HCT116 (cell line): ENCODE data around the gene SYNJ2. TPM values are rescaled to one million over a fixed set of nuclear protein-coding genes. Genes with fewer than 3 reads are reported as not detected.

ENCODE experiments used
- ATAC-seq: fragments of 200-7000 bp; cut with Tn5 transposase; 2 replicates; pipeline ENCODE4 v1.9.1; 2020; ENCODE audit warnings: mild to moderate bottlenecking, moderate library complexity
- BruUV-seq: library from RNA; stranded (reverse); fragments of 400-500 nt; replicated peaks from 2 replicates; lab custom pipeline; 2021; lab: Mats Ljungman, UMichigan
- CTCF ChIA-PET: fragments of 300-600 bp; sonication (Branson Sonifier 250); formaldehyde crosslinking; loops from one replicate; lab custom pipeline; 2021; ENCODE audit warnings: antibody characterized with exemption; lab: Charles Lee
- POLR2A ChIA-PET: fragments of 300-600, 350-600 bp; sonication (Branson Sonifier 250); formaldehyde crosslinking; loops from one replicate; lab custom pipeline; 2021; ENCODE audit warnings: antibody characterized with exemption; lab: Charles Lee
- RAD21 ChIA-PET, 2 experiments: fragments of 300-600 bp; sonication (Branson Sonifier 250); formaldehyde crosslinking; loops; one replicate each; lab custom pipeline; 2023; ENCODE audit warnings: low total read pairs in 2 of 2; ENCODE audit not compliant: uncharacterized antibody in 2 of 2, unreplicated experiment in 2 of 2, low non-redundant PET in 1 of 2; lab: Charles Lee
- DNase-seq: peaks from one replicate; pipeline ENCODE4 v3.0.0-alpha.2; 2010; ENCODE audit warnings: low read depth, low spot score
- H2AFZ ChIP-seq: fragments of 200-600 bp; shearing (Covaris generic), sonication (generic); 2 replicates; pipeline ENCODE4 v1.6.1; 2017; ENCODE audit warnings: low read depth, mixed run types, mixed read lengths, antibody characterized with exemption, low read length; ENCODE audit not compliant: poor library complexity, severe bottlenecking
- H3K27ac ChIP-seq: 2 replicates; pipeline ENCODE4 v1.5.1; 2012; ENCODE audit warnings: low read depth, low read length
- H3K27me3 ChIP-seq: fragments of 200-600 bp; sonication (generic); 2 replicates; pipeline ENCODE4 v1.6.1; 2016; ENCODE audit warnings: mixed run types, low read length, mixed read lengths; ENCODE audit not compliant: insufficient read depth
- H3K36me3 ChIP-seq, 2 experiments: fragments of 200-500 bp in 1 of 2; fragments of 200-600 bp in 1 of 2; sonication (Bioruptor generic) in 1 of 2; sonication (generic) in 1 of 2; 2 replicates each; pipeline versions ENCODE4 v1.5.1 to v1.6.1; 2014 to 2016; ENCODE audit warnings: low read length in 2 of 2, inconsistent platforms in 1 of 2, mixed read lengths in 1 of 2, mixed run types in 1 of 2; ENCODE audit not compliant: insufficient read depth in 2 of 2, control insufficient read depth in 1 of 2
- H3K4me1 ChIP-seq, 2 experiments: fragments of 200-600 bp in 1 of 2; sonication (generic) in 1 of 2; 2 replicates each; pipeline versions ENCODE4 v1.5.1 to v1.6.1; 2012 to 2017; ENCODE audit warnings: low read length in 2 of 2, inconsistent platforms in 1 of 2, mild to moderate bottlenecking in 1 of 2, mixed read lengths in 1 of 2, mixed run types in 1 of 2, moderate library complexity in 1 of 2; ENCODE audit not compliant: insufficient read depth in 2 of 2, control insufficient read depth in 1 of 2
- H3K4me2 ChIP-seq: fragments of 200-600 bp; sonication (generic); 2 replicates; pipeline ENCODE4 v1.6.1; 2017; ENCODE audit warnings: mixed run types, low read length, mixed read lengths
- H3K4me3 ChIP-seq, 2 experiments: fragments of 200-600 bp in 1 of 2; sonication (generic) in 1 of 2; replicated peaks in 1 of 2; 2 replicates each; pipeline ENCODE4 v1.5.1; 2011 to 2016; ENCODE audit warnings: low read length in 2 of 2, control low read depth in 1 of 2, low read depth in 1 of 2, mild to moderate bottlenecking in 1 of 2, mixed read lengths in 1 of 2, mixed run types in 1 of 2
- H3K79me2 ChIP-seq: fragments of 200-600 bp; sonication (generic); 2 replicates; pipeline ENCODE4 v1.6.1; 2017; ENCODE audit warnings: mild to moderate bottlenecking, mixed run types, low read length, moderate library complexity, mixed read lengths; ENCODE audit not compliant: insufficient read depth
- H3K9ac ChIP-seq: fragments of 200-600 bp; sonication (generic); 2 replicates; pipeline ENCODE4 v1.6.1; 2016; ENCODE audit warnings: low read length, mixed read lengths
- H3K9me2 ChIP-seq: fragments of 200-600 bp; sonication (generic), shearing (Covaris generic); 2 replicates; pipeline ENCODE4 v1.6.1; 2017; ENCODE audit warnings: mixed run types, mild to moderate bottlenecking, moderate library complexity; ENCODE audit not compliant: insufficient read depth
- H3K9me3 ChIP-seq, 2 experiments: fragments of 200-500 bp in 1 of 2; fragments of 200-600 bp in 1 of 2; sonication (Bioruptor generic) in 1 of 2; sonication (generic) in 1 of 2; 2 replicates each; pipeline ENCODE4 v1.6.1; 2014 to 2017; ENCODE audit warnings: low read length in 2 of 2, mixed read lengths in 2 of 2, inconsistent platforms in 1 of 2, low read depth in 1 of 2, mild to moderate bottlenecking in 1 of 2, mixed run types in 1 of 2, moderate library complexity in 1 of 2; ENCODE audit not compliant: control insufficient read depth in 1 of 2, insufficient read depth in 1 of 2
- H4K20me1 ChIP-seq: fragments of 200-600 bp; sonication (generic), shearing (Covaris generic); 2 replicates; pipeline ENCODE4 v1.6.1; 2017; ENCODE audit warnings: mixed run types, mild to moderate bottlenecking, moderate library complexity; ENCODE audit not compliant: insufficient read depth
- EGR1 ChIP-seq: IDR thresholded peaks from 2 replicates; pipeline ENCODE4 v1.6.1; 2012; ENCODE audit warnings: low read depth
- SIN3A ChIP-seq: IDR thresholded peaks from 2 replicates; pipeline ENCODE4 v1.6.1; 2012; ENCODE audit warnings: low read depth
- SRF ChIP-seq: IDR thresholded peaks from 2 replicates; pipeline ENCODE4 v1.6.1; 2012; ENCODE audit warnings: low read depth
- ZNF274 ChIP-seq: fragments of 200-500 bp; sonication (Bioruptor generic); IDR thresholded peaks from 2 replicates; pipeline ENCODE4 v1.6.1; 2014; ENCODE audit warnings: mild to moderate bottlenecking, low read depth, low read length, inconsistent platforms
- intact Hi-C: fragments of 100-400 bp; cut with micrococcal nuclease; formaldehyde crosslinking; loops from 2 replicates; pipeline ENCODE4 v1.10.0; 2022
- total RNA-seq: library from RNA; stranded (reverse); gene quantifications from one replicate; pipeline ENCODE4 v1.2.1, GENCODE V29; 2021; ENCODE audit not compliant: unreplicated experiment
- TF ChIP-seq, protein P1 (sequence below), 3 experiments: fragments of 200-600 bp in 1 of 3; sonication (generic) in 1 of 3; IDR thresholded peaks in 2 of 3; conservative IDR thresholded peaks in 1 of 3; 2 replicates each; pipeline ENCODE4 v1.5.1; 2012 to 2017; ENCODE audit warnings: low read depth in 2 of 3, low read length in 2 of 3, antibody characterized with exemption in 1 of 3, borderline replicate concordance in 1 of 3, control low read depth in 1 of 3, mild to moderate bottlenecking in 1 of 3, mixed read lengths in 1 of 3, mixed run types in 1 of 3, moderate library complexity in 1 of 3; ENCODE audit not compliant: insufficient read depth in 1 of 3
- TF ChIP-seq, protein P2 (sequence below): IDR thresholded peaks from 2 replicates; pipeline ENCODE4 v1.6.1; 2012

Gene SYNJ2
- total RNA-seq, 1 experiment from 2014 or later = 23.9 TPM

DNA sequence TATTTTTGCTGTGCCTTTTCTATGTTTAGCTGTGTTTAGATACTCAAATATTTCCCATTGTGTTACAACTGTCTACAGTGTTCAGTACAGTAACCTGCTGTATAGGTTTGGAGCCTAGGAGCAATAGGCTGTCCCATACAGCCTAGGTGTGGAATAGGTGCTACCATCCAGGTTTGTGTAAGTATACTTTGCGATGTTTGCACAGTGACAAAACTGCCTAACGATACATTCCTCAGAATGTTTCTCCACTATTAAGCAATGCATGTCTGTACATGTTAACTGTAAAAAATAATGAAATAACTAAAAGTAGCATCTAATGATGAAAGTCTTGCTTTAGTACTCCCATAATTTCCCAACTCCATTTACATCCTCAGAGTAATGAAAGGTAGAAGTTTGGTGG, 140.4 kb downstream of the SYNJ2 start (continued):
- no peak for TF ChIP-seq EGR1
- TF ChIP-seq, protein P1, sequence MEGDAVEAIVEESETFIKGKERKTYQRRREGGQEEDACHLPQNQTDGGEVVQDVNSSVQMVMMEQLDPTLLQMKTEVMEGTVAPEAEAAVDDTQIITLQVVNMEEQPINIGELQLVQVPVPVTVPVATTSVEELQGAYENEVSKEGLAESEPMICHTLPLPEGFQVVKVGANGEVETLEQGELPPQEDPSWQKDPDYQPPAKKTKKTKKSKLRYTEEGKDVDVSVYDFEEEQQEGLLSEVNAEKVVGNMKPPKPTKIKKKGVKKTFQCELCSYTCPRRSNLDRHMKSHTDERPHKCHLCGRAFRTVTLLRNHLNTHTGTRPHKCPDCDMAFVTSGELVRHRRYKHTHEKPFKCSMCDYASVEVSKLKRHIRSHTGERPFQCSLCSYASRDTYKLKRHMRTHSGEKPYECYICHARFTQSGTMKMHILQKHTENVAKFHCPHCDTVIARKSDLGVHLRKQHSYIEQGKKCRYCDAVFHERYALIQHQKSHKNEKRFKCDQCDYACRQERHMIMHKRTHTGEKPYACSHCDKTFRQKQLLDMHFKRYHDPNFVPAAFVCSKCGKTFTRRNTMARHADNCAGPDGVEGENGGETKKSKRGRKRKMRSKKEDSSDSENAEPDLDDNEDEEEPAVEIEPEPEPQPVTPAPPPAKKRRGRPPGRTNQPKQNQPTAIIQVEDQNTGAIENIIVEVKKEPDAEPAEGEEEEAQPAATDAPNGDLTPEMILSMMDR (IDR thresholded peaks at IDR 0.05 in 2 of 3, conservative IDR thresholded peaks at IDR 0.05 in 1 of 3; ENCODE audit: borderline replicate concordance in 1 of 3, insufficient read depth in 1 of 3, low read depth in 2 of 3, low read length in 2 of 3) = no peak

DNA sequence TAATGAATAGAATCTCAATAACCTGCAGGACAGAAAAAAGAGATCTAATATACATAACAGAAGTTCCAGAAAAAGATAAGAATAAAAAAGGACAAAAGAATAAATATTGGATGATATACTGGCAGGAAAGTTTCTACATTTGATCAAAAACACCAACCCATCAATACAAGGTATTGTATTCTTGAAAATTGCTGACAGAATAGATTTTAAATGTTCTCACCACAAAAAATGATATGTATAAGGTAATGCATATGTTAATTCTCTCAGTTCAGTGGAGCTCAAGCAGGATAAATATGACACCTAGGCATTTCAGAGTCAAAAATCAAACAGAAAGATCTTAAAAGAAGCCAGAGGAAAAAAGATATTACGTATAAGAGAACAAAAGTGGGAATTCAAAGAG, 142.6 kb downstream of the SYNJ2 start:
- BruUV-seq = no TSS peak
- ChIA-PET POLR2A (no interaction called here), CTCF (no interaction called here), RAD21 (no interaction called here)
- no peaks in the 10 kb centered on the region for H3K79me2 ChIP-seq
- intact Hi-C loops = no loop called here
- H3K4me2 ChIP-seq = no peak overlapping the region
- H3K36me3 ChIP-seq = no peaks in the 10 kb centered on the region; a peak in 1 of 4 replicates
- H3K4me1 ChIP-seq = no peaks in the 10 kb centered on the region
- ATAC-seq = no peak
- H3K4me3 ChIP-seq = no peak overlapping the region
- H3K9ac ChIP-seq = no peak overlapping the region
- no peaks in the 10 kb centered on the region for H4K20me1 ChIP-seq
- no peak for DNase-seq
- no peaks in the 10 kb centered on the region for H3K27me3 ChIP-seq
- H2AFZ ChIP-seq = no peak overlapping the region
- H3K9me3 ChIP-seq = no peaks in the 10 kb centered on the region
- H3K27ac ChIP-seq = no peak overlapping the region
- no peaks in the 10 kb centered on the region for H3K9me2 ChIP-seq
- no peak for TF ChIP-seq SIN3A

DNA sequence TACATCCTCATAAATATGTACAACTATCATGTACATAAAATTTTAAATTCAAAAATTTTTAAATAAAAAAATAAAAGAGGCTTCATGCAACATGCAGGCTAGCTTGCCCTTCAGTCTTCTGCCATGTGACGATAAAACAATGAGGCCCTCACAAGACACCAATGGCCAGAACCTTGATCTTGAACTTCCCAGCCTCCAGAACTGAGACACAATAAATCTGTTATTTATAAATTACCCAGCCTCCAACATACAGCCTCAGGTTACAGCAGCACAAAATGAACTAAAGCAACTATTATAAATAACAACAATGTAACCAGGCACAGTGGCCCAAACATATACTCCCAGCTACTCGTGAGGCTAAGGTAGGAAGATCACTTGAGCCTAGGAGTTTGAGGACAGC, 143.6 kb downstream of the SYNJ2 start:
- no peaks in the 10 kb centered on the region; a peak in 1 of 4 replicates for H3K36me3 ChIP-seq
- H3K4me3 ChIP-seq = no peak overlapping the region
- CTCF ChIA-PET = no interaction called here
- H3K4me1 ChIP-seq = no peaks in the 10 kb centered on the region
- H3K9me3 ChIP-seq = no peaks in the 10 kb centered on the region
- no TSS peak for BruUV-seq
- RAD21 ChIA-PET = no interaction called here
- intact Hi-C loops = no loop called here
- ATAC-seq = no peak
- H3K27ac ChIP-seq = no peak overlapping the region
- no peak overlapping the region for H3K9ac ChIP-seq
- H3K79me2 ChIP-seq = no peaks in the 10 kb centered on the region
- no peak overlapping the region for H2AFZ ChIP-seq
- H3K9me2 ChIP-seq = no peaks in the 10 kb centered on the region
- POLR2A ChIA-PET = no interaction called here
- DNase-seq = no peak
- no peak for TF ChIP-seq SRF
- TF ChIP-seq ZNF274 = no peak
- TF ChIP-seq, protein P2, sequence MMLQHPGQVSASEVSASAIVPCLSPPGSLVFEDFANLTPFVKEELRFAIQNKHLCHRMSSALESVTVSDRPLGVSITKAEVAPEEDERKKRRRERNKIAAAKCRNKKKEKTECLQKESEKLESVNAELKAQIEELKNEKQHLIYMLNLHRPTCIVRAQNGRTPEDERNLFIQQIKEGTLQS = no peak
- no peak overlapping the region for H3K4me2 ChIP-seq
- no peaks in the 10 kb centered on the region for H4K20me1 ChIP-seq
- H3K27me3 ChIP-seq = no peaks in the 10 kb centered on the region
